PC-3 (cell line): ENCODE measurements around the gene MCCC1. TPM values are rescaled to one million over a fixed set of nuclear protein-coding genes. Genes with fewer than 3 reads are reported as not detected.
A peak's percentile ranks its signal among the peaks of the same experiment; 100 is the strongest.

Experiments
- ATAC-seq: fragments of 200-7000 bp; cut with Tn5 transposase; 2 replicates; pipeline ENCODE4 v1.9.1; 2020; ENCODE audit warnings: mild to moderate bottlenecking, moderate library complexity
- BruUV-seq: library from RNA; stranded (reverse); fragments of 400-500 nt; replicated peaks from 2 replicates; lab custom pipeline; 2021; lab: Mats Ljungman, UMichigan
- CTCF ChIA-PET: fragments of 300-600 bp; sonication (Branson Sonifier 250); formaldehyde crosslinking; loops from one replicate; lab custom pipeline; 2022; ENCODE audit warnings: antibody characterized with exemption; lab: Charles Lee
- POLR2A ChIA-PET: fragments of 300-600 bp; sonication (Branson Sonifier 250); formaldehyde crosslinking; loops from one replicate; lab custom pipeline; 2022; ENCODE audit warnings: antibody characterized with exemption; ENCODE audit not compliant: unreplicated experiment; lab: Charles Lee
- DNase-seq: peaks from one replicate; pipeline ENCODE4 v3.0.0-alpha.2; 2015
- H2AFZ ChIP-seq: fragments of 300-600 bp; sonication (generic); 2 replicates; pipeline ENCODE4 v1.6.0; 2016; ENCODE audit warnings: antibody characterized with exemption, low read length
- H3F3A ChIP-seq: fragments of 300-600 bp; sonication (generic); one replicate; pipeline ENCODE4 v1.6.0; 2017; ENCODE audit warnings: antibody characterized with exemption, low read length, control low read depth, mild to moderate bottlenecking; ENCODE audit not compliant: unreplicated experiment
- H3K27ac ChIP-seq: fragments of 300-600 bp; sonication (generic); 2 replicates; pipeline ENCODE4 v1.5.1; 2016; ENCODE audit warnings: mild to moderate bottlenecking, low read length
- H3K27me3 ChIP-seq: fragments of 300-600 bp; sonication (generic); 2 replicates; pipeline ENCODE4 v1.6.1; 2016; ENCODE audit warnings: low read length, mixed read lengths
- H3K36me3 ChIP-seq: fragments of 300-600 bp; sonication (generic); 2 replicates; pipeline ENCODE4 v1.6.1; 2016; ENCODE audit warnings: low read depth, mixed run types, low read length, mixed read lengths
- H3K4me1 ChIP-seq: fragments of 300-600 bp; sonication (generic); 2 replicates; pipeline ENCODE4 v1.5.1; 2016; ENCODE audit warnings: low read length; ENCODE audit not compliant: insufficient read depth
- H3K4me2 ChIP-seq: fragments of 300-600 bp; sonication (generic); 2 replicates; pipeline ENCODE4 v1.6.0; 2016; ENCODE audit warnings: low read length
- H3K4me3 ChIP-seq: fragments of 300-600 bp; sonication (generic); 2 replicates; pipeline ENCODE4 v1.5.1; 2016; ENCODE audit warnings: mild to moderate bottlenecking, low read length, mixed read lengths
- H3K79me2 ChIP-seq: fragments of 300-600 bp; sonication (generic); 2 replicates; pipeline ENCODE4 v1.6.1; 2017; ENCODE audit warnings: low read length, mixed read lengths
- H3K9ac ChIP-seq: fragments of 300-600 bp; sonication (generic); 2 replicates; pipeline ENCODE4 v1.6.0; 2016; ENCODE audit warnings: mild to moderate bottlenecking, low read length
- H3K9me2 ChIP-seq: fragments of 300-600 bp; sonication (generic); replicated peaks from 2 replicates; pipeline ENCODE4 v1.6.1; 2016; ENCODE audit warnings: mixed run types, low read length, mixed read lengths
- H3K9me3 ChIP-seq: fragments of 300-600 bp; sonication (generic); 2 replicates; pipeline ENCODE4 v1.6.1; 2016; ENCODE audit warnings: low read length, mixed read lengths
- H4K20me1 ChIP-seq: fragments of 300-600 bp; sonication (generic); 2 replicates; pipeline ENCODE4 v1.6.1; 2016; ENCODE audit warnings: low read length, mixed read lengths
- CTCF ChIP-seq: fragments of 300-600 bp; sonication (generic); conservative IDR thresholded peaks from 2 replicates; pipeline ENCODE4 v1.5.1; 2017; ENCODE audit warnings: antibody characterized with exemption, low read depth, mild to moderate bottlenecking, low read length
- EZH2 ChIP-seq: fragments of 300-600 bp; sonication (generic); IDR thresholded peaks from one replicate; pipeline ENCODE4 v1.6.1; 2017; ENCODE audit warnings: antibody characterized with exemption, mild to moderate bottlenecking, low read length; ENCODE audit not compliant: unreplicated experiment
- EZH2phosphoT487 ChIP-seq: fragments of 300-600 bp; sonication (generic); IDR thresholded peaks from 2 replicates; pipeline ENCODE4 v1.6.1; 2018; ENCODE audit warnings: mild to moderate bottlenecking, antibody characterized with exemption, low read length, borderline replicate concordance
- intact Hi-C: fragments of 100-400 bp; cut with micrococcal nuclease; formaldehyde crosslinking; loops from 2 replicates; pipeline ENCODE4 v1.9.0; 2023
- total RNA-seq: library from RNA; depleted of rRNA; stranded (reverse); fragments of >200 nt; gene quantifications from 2 replicates; pipeline ENCODE4 v1.2.3, GENCODE V29; 2014

The MCCC1 gene
- total RNA-seq, 1 experiment from 2014 or later = 18.5 TPM

GRCh38 chr3:183123891-183124290, 24.6 kb upstream of the MCCC1 start:
- peaks cover 34% of the 10 kb centered on the region for H3K4me1 ChIP-seq
- peak overlapping the region; percentile 21; the same call in 1 of the 2 replicates for H2AFZ ChIP-seq
- intact Hi-C loops = loop anchor here (2.0 to 5.0 kb wide), 5 partner anchors 25 to 409 kb away; partner anchors contain the start of genes B3GNT5 and MCCC1
- no peaks in the 10 kb centered on the region for H3K79me2 ChIP-seq
- H3K27me3 ChIP-seq = no peaks in the 10 kb centered on the region
- H3F3A ChIP-seq = no peaks in the 10 kb centered on the region
- no peaks in the 10 kb centered on the region for H3K9me2 ChIP-seq
- ChIA-PET POLR2A (interaction anchor here (0.6 to 0.7 kb wide), 2 partner anchors 129 to 160 kb away, joined by 5 to 6 read pairs; partner anchors contain the start of gene B3GNT5), CTCF (interaction anchor here (1.2 to 3.2 kb wide), 2 partner anchors 55 to 61 kb away, joined by 5 to 25 read pairs; no protein-coding TSS in a partner anchor)
- peak overlapping the region; percentile 20; the same call in 1 of the 2 replicates for H3K4me2 ChIP-seq
- H3K27ac ChIP-seq = peak overlapping the region; percentile 51
- DNase-seq (peak; percentile 68), ATAC-seq (peak; percentile 31)
- no peaks in the 10 kb centered on the region for H3K9me3 ChIP-seq
- no peak overlapping the region for H3K4me3 ChIP-seq
- H3K36me3 ChIP-seq = no peaks in the 10 kb centered on the region
- H4K20me1 ChIP-seq = no peaks in the 10 kb centered on the region
- TF ChIP-seq CTCF (no peak), EZH2 (no peak), EZH2phosphoT487 (no peak)
- no TSS peak for BruUV-seq
- H3K9ac ChIP-seq = no peak overlapping the region

GRCh38 chr3:183122257-183122932, 23.1 kb upstream of the MCCC1 start:
- peak overlapping the region; percentile 62 for H3K27ac ChIP-seq
- no peaks in the 10 kb centered on the region for H3K9me2 ChIP-seq
- H3K27me3 ChIP-seq = no peaks in the 10 kb centered on the region
- H3K4me3 ChIP-seq = no peak overlapping the region
- H3K9me3 ChIP-seq = no peaks in the 10 kb centered on the region
- H2AFZ ChIP-seq = 0 out of 2 replicates have a peak overlapping the region, but pooled peaks have one; percentile 6
- no peaks in the 10 kb centered on the region for H3K79me2 ChIP-seq
- ChIA-PET CTCF (interaction anchor here (0.6 to 3.2 kb wide), 5 partner anchors 57 to 342 kb away, joined by 3 to 25 read pairs (median 5); no protein-coding TSS in a partner anchor), POLR2A (no interaction called here)
- H3K4me2 ChIP-seq = peak overlapping the region; percentile 55
- intact Hi-C loops = loop anchor here (1.0 to 5.0 kb wide), 11 partner anchors 24 to 408 kb away; partner anchors contain the start of genes B3GNT5 and MCCC1
- peak overlapping the region; percentile 21 for H3K9ac ChIP-seq
- peaks cover 28% of the 10 kb centered on the region for H3K4me1 ChIP-seq
- H3F3A ChIP-seq = no peaks in the 10 kb centered on the region
- no peak for TF ChIP-seq EZH2phosphoT487
- peak; percentile 97 for TF ChIP-seq CTCF
- ATAC-seq = peak; percentile 81
- BruUV-seq = TSS peak; percentile 47
- no peaks in the 10 kb centered on the region for H4K20me1 ChIP-seq
- peak; percentile 86 for DNase-seq
- no peaks in the 10 kb centered on the region for H3K36me3 ChIP-seq
